ENCODE measurements around the gene MAPK4.

DNA sequence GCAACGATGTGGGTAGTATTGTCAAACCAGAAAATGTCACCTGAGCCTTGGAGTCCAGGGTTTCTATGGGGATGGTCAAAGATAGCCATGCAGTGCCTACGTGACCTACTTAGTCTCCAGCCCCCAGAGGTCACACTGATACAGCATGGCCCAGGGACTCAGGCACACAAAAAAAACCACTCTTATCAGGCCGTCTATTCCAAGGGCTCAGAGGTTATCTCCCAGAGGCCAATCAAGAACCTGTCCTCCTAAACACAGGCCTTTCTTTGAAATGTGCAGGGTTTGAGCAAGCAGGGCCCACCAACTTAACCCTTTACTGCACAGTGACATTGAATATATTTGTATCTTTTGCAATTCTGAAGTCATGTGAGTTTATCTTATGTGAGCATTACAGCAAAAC lies 177.2 kb downstream of the MAPK4 start:
- TF ChIP-seq, protein P1, sequence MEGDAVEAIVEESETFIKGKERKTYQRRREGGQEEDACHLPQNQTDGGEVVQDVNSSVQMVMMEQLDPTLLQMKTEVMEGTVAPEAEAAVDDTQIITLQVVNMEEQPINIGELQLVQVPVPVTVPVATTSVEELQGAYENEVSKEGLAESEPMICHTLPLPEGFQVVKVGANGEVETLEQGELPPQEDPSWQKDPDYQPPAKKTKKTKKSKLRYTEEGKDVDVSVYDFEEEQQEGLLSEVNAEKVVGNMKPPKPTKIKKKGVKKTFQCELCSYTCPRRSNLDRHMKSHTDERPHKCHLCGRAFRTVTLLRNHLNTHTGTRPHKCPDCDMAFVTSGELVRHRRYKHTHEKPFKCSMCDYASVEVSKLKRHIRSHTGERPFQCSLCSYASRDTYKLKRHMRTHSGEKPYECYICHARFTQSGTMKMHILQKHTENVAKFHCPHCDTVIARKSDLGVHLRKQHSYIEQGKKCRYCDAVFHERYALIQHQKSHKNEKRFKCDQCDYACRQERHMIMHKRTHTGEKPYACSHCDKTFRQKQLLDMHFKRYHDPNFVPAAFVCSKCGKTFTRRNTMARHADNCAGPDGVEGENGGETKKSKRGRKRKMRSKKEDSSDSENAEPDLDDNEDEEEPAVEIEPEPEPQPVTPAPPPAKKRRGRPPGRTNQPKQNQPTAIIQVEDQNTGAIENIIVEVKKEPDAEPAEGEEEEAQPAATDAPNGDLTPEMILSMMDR (IDR thresholded peaks at IDR 0.05), result no peak
- TF ChIP-seq FOXJ3 (CRISPR knock-in tag; IDR thresholded peaks at IDR 0.05; ENCODE audit: borderline replicate concordance), result no peak
- TF ChIP-seq NR1H2 (CRISPR knock-in tag; IDR thresholded peaks at IDR 0.05), result no peak
- TF ChIP-seq SP1 (CRISPR knock-in tag; conservative IDR thresholded peaks at IDR 0.05), result no peak
- no peak for TF ChIP-seq ETV6 (CRISPR knock-in tag; IDR thresholded peaks at IDR 0.05)
- no peak for TF ChIP-seq JAZF1 (CRISPR knock-in tag; IDR thresholded peaks at IDR 0.05)
- no peak for TF ChIP-seq TEAD1 (CRISPR knock-in tag; IDR thresholded peaks at IDR 0.05)
- no peak for TF ChIP-seq IRF1 (CRISPR knock-in tag; IDR thresholded peaks at IDR 0.05)
- TF ChIP-seq ARID4B (CRISPR knock-in tag; IDR thresholded peaks at IDR 0.05; ENCODE audit: borderline replicate concordance), result no peak
